ENCODE results near the gene ERC2. TPM values are rescaled to one million over a fixed set of nuclear protein-coding genes. Genes with fewer than 3 reads are reported as not detected.

Gene ERC2
- polyA plus RNA-seq, 2 of the 4 experiments (the other 2 are of a cell fraction) = 0.16 TPM; not detected in 1

DNA sequence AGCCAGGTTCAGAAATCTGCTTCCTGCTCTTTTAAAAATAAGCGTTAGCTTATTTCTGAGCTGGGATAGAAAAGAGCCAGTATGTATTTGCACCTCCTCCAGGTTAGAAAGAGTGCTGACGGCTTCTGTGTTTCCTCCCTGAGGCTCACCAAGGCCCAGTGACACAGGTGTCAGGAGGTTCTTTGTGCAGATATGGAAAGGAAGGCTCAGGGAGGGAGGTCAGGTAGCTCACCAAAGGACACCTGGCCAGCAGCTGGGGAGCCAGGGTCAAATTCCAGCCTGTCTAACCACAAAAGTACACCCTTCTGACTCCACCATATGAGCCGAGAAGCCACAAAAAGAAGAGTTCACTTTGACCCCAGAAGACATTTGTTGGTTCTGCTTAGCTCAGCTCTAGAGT lies 780.1 kb downstream of the ERC2 start:
- 45% methylated on average over 3 of the region's 3 CpGs for WGBS (ENCODE audit: missing lambda C conversion rate)
- Histone ChIP-seq H3K4me3 (no peak overlapping the region), H3K4me1 (no peaks in the 10 kb centered on the region), H3K27ac (no peak overlapping the region), H3K4me2 (no peak overlapping the region), H3K9me3 (no peaks in the 10 kb centered on the region)
- POLR2A ChIA-PET = no interaction called here
- ATAC-seq (no peak), FAIRE-seq (no peak), DNase-seq (ENCODE audit: low read depth in 1 of 2, low spot score in 1 of 2) (no peak)
- TF ChIP-seq PHF8 (IDR thresholded peaks at IDR 0.05; ENCODE audit: borderline replicate concordance, low read depth) (no peak), ATOH8 (CRISPR knock-in tag; IDR thresholded peaks at IDR 0.05; ENCODE audit: low read depth) (no peak), EHMT2 (IDR thresholded peaks at IDR 0.05; ENCODE audit: low read depth) (no peak), ZC3H11A (IDR thresholded peaks at IDR 0.05) (no peak), CBX8 (IDR thresholded peaks at IDR 0.05) (no peak), RARB (CRISPR knock-in tag; IDR thresholded peaks at IDR 0.05) (no peak), RCOR1 (IDR thresholded peaks at IDR 0.05; ENCODE audit: low read depth, low read length) (no peak), KDM5A (IDR thresholded peaks at IDR 0.05) (no peak), CEBPB (IDR thresholded peaks at IDR 0.05) (no peak), ZFP36 (IDR thresholded peaks at IDR 0.05; ENCODE audit: borderline replicate concordance, partially characterized antibody) (no peak)
- TF ChIP-seq, protein P1, sequence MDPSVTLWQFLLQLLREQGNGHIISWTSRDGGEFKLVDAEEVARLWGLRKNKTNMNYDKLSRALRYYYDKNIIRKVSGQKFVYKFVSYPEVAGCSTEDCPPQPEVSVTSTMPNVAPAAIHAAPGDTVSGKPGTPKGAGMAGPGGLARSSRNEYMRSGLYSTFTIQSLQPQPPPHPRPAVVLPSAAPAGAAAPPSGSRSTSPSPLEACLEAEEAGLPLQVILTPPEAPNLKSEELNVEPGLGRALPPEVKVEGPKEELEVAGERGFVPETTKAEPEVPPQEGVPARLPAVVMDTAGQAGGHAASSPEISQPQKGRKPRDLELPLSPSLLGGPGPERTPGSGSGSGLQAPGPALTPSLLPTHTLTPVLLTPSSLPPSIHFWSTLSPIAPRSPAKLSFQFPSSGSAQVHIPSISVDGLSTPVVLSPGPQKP (IDR thresholded peaks at IDR 0.05; ENCODE audit: low read depth, low read length) = no peak
- TF ChIP-seq, protein P2, sequence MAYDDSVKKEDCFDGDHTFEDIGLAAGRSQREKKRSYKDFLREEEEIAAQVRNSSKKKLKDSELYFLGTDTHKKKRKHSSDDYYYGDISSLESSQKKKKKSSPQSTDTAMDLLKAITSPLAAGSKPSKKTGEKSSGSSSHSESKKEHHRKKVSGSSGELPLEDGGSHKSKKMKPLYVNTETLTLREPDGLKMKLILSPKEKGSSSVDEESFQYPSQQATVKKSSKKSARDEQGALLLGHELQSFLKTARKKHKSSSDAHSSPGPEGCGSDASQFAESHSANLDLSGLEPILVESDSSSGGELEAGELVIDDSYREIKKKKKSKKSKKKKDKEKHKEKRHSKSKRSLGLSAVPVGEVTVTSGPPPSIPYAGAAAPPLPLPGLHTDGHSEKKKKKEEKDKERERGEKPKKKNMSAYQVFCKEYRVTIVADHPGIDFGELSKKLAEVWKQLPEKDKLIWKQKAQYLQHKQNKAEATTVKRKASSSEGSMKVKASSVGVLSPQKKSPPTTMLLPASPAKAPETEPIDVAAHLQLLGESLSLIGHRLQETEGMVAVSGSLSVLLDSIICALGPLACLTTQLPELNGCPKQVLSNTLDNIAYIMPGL (CRISPR knock-in tag; IDR thresholded peaks at IDR 0.05; ENCODE audit: borderline replicate concordance) = no peak
- TF ChIP-seq, protein P3, sequence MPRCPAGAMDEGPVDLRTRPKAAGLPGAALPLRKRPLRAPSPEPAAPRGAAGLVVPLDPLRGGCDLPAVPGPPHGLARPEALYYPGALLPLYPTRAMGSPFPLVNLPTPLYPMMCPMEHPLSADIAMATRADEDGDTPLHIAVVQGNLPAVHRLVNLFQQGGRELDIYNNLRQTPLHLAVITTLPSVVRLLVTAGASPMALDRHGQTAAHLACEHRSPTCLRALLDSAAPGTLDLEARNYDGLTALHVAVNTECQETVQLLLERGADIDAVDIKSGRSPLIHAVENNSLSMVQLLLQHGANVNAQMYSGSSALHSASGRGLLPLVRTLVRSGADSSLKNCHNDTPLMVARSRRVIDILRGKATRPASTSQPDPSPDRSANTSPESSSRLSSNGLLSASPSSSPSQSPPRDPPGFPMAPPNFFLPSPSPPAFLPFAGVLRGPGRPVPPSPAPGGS (IDR thresholded peaks at IDR 0.05) = no peak
- CTCF ChIA-PET = no interaction called here

GRCh38 chr3:55687526-55687925 lies 780.7 kb downstream of the ERC2 start:
- ChIA-PET CTCF (no interaction called here), POLR2A (no interaction called here)
- FAIRE-seq (no peak), ATAC-seq (no peak), DNase-seq (ENCODE audit: low read depth in 1 of 2, low spot score in 1 of 2) (no peak)
- Histone ChIP-seq H3K4me2 (no peak overlapping the region), H3K9me3 (no peaks in the 10 kb centered on the region), H3K4me3 (no peak overlapping the region), H3K27ac (no peak overlapping the region), H3K4me1 (no peaks in the 10 kb centered on the region)
- WGBS (ENCODE audit: missing lambda C conversion rate) = 15% methylated on average over 5 of the region's 5 CpGs
- TF ChIP-seq CHD4 (IDR thresholded peaks at IDR 0.05; ENCODE audit: borderline replicate concordance) (no peak), FOSL2 (IDR thresholded peaks at IDR 0.05) (no peak), FOSL2 (CRISPR knock-in tag; IDR thresholded peaks at IDR 0.05) (no peak), RFX5 (IDR thresholded peaks at IDR 0.05) (no peak), USF2 (IDR thresholded peaks at IDR 0.05) (no peak), ZFP36 (IDR thresholded peaks at IDR 0.05; ENCODE audit: borderline replicate concordance, partially characterized antibody) (no peak), EHF (CRISPR knock-in tag; IDR thresholded peaks at IDR 0.05) (no peak), POLR2A (IDR thresholded peaks at IDR 0.05; ENCODE audit: low read length) (no peak), KDM1A (IDR thresholded peaks at IDR 0.05; ENCODE audit: low read depth) (no peak), MAX (IDR thresholded peaks at IDR 0.05) (no peak), TP53 (CRISPR knock-in tag; IDR thresholded peaks at IDR 0.05) (no peak)
